Activated CD8-positive, alpha-beta memory T cell treated with anti-CD3 and anti-CD28 coated beads for 1 hour (primary cell): ENCODE results near the gene MACROD2.

Source experiments
- DNase-seq, 2 donors: peaks; one replicate each; pipeline ENCODE4 v3.0.0-alpha.2; 2020; ENCODE audit warnings: low read depth in 1 of 2; ENCODE audit errors: extremely low read depth in 1 of 2

MACROD2 gene

GRCh38 chr20:15579688-15580087 is 1584.4 kb downstream of the MACROD2 start:
- DNase-seq = no peak

GRCh38 chr20:15582146-15582760 is 1586.9 kb downstream of the MACROD2 start:
- DNase-seq = no peak

GRCh38 chr20:15584507-15584906 is 1589.2 kb downstream of the MACROD2 start:
- DNase-seq = no peak

GRCh38 chr20:15593081-15593480 is 1597.8 kb downstream of the MACROD2 start:
- no peak for DNase-seq

GRCh38 chr20:15594158-15594695 is 1598.9 kb downstream of the MACROD2 start:
- no peak for DNase-seq

GRCh38 chr20:15596220-15596890 is 1601.0 kb downstream of the MACROD2 start:
- no peak for DNase-seq

GRCh38 chr20:15597306-15597705 is 1602.0 kb downstream of the MACROD2 start:
- DNase-seq = no peak

GRCh38 chr20:15599961-15600360 is 1604.6 kb downstream of the MACROD2 start:
- DNase-seq = no peak

- DNase-seq = no peak
Measured at GRCh38 chr20:15600565-15600964, 1605.2 kb downstream of the MACROD2 start.

GRCh38 chr20:15603506-15603905 is 1608.2 kb downstream of the MACROD2 start:
- DNase-seq = no peak

- no peak for DNase-seq
Measured at GRCh38 chr20:15603978-15604805, 1608.9 kb downstream of the MACROD2 start.

- DNase-seq = no peak
Measured at GRCh38 chr20:15609921-15610320, 1614.6 kb downstream of the MACROD2 start.

GRCh38 chr20:15610787-15611186 is 1615.5 kb downstream of the MACROD2 start:
- DNase-seq = no peak

- no peak for DNase-seq
Measured at GRCh38 chr20:15611541-15611940, 1616.2 kb downstream of the MACROD2 start.

- no peak for DNase-seq
Measured at GRCh38 chr20:15612198-15612597, 1616.9 kb downstream of the MACROD2 start.

- no peak for DNase-seq
Measured at GRCh38 chr20:15612769-15613168, 1617.5 kb downstream of the MACROD2 start.

GRCh38 chr20:15613530-15613929 is 1618.2 kb downstream of the MACROD2 start:
- DNase-seq = no peak

- DNase-seq = no peak
Measured at GRCh38 chr20:15616626-15617025, 1621.3 kb downstream of the MACROD2 start.

GRCh38 chr20:15618110-15618509 is 1622.8 kb downstream of the MACROD2 start:
- no peak for DNase-seq

GRCh38 chr20:15618912-15619311 is 1623.6 kb downstream of the MACROD2 start:
- no peak for DNase-seq

GRCh38 chr20:15619341-15619740 is 1624.0 kb downstream of the MACROD2 start:
- no peak for DNase-seq

- no peak for DNase-seq
Measured at GRCh38 chr20:15619816-15620215, 1624.5 kb downstream of the MACROD2 start.
